CD1c-positive myeloid dendritic cell (primary cell): Measurements from ENCODE around the gene MPG.
"Not testable (repeated sequence)": the region's sequence is repeated elsewhere in the genome, so short reads cannot be mapped to it uniquely, and the experiment has no call there.

Experiments
- DNase-seq: peaks from one replicate; pipeline ENCODE4 v3.0.0-alpha.2; 2016; ENCODE audit errors: extremely low spot score

MPG gene

GRCh38 chr16:112153-112840 lies 34.3 kb downstream of the MPG start:
- no peak for DNase-seq

- no peak for DNase-seq
These were observed 36.3 kb downstream of the MPG start for GRCh38 chr16:114327-114726.

- DNase-seq: no peak
These were observed 38.0 kb downstream of the MPG start for GRCh38 chr16:116015-116414.

- DNase-seq: peak; percentile 70
These were observed 39.6 kb downstream of the MPG start for GRCh38 chr16:117379-118365.

- no peak for DNase-seq
These were observed 40.8 kb downstream of the MPG start for GRCh38 chr16:118857-119256.

- no peak for DNase-seq
These were observed 41.3 kb downstream of the MPG start for GRCh38 chr16:119295-119694.

- DNase-seq: no peak
These were observed 41.9 kb downstream of the MPG start for GRCh38 chr16:119835-120491.

GRCh38 chr16:120756-121155 lies 42.7 kb downstream of the MPG start:
- no peak for DNase-seq

GRCh38 chr16:122361-122760 lies 44.3 kb downstream of the MPG start:
- no peak for DNase-seq

- not testable (repeated sequence) for DNase-seq
These were observed 45.7 kb downstream of the MPG start for GRCh38 chr16:123558-124350.

- DNase-seq: no peak
These were observed 47.0 kb downstream of the MPG start for GRCh38 chr16:125011-125410.

- DNase-seq: no peak
These were observed 51.0 kb downstream of the MPG start for GRCh38 chr16:129075-129474.

GRCh38 chr16:130533-131173 lies 52.6 kb downstream of the MPG start:
- DNase-seq: no peak

GRCh38 chr16:132120-132519 lies 54.1 kb downstream of the MPG start:
- no peak for DNase-seq

GRCh38 chr16:133716-134115 lies 55.7 kb downstream of the MPG start:
- no peak for DNase-seq
